HepG2 (cell line): Measurements from ENCODE around the gene MLN. TPM values are rescaled to one million over a fixed set of nuclear protein-coding genes. Genes with fewer than 3 reads are reported as not detected.

Experiments
- CBX2 ChIP-seq, 2 experiments: fragments of 200-600 bp in 1 of 2; sonication (generic); formaldehyde crosslinking in 1 of 2; IDR thresholded peaks; 2 replicates each; pipeline versions ENCODE4 v1.7.0 to v1.8.1; 2018 to 2022; ENCODE audit warnings: low read depth in 2 of 2, low read length in 1 of 2, mild to moderate bottlenecking in 1 of 2, missing genetic modification reagents in 1 of 2
- NR1H2 ChIP-seq: sonication (generic); formaldehyde crosslinking; IDR thresholded peaks from 2 replicates; pipeline ENCODE4 v1.8.1; 2022; ENCODE audit warnings: low read depth, missing genetic modification reagents, borderline replicate concordance
- PRMT3 ChIP-seq: sonication (generic); formaldehyde crosslinking; IDR thresholded peaks from 2 replicates; pipeline ENCODE4 v1.8.1; 2022; ENCODE audit warnings: low read depth, mild to moderate bottlenecking, moderate library complexity, missing genetic modification reagents, borderline replicate concordance
- ZHX2 ChIP-seq, 2 experiments: sonication (generic) in 1 of 2; formaldehyde crosslinking in 1 of 2; IDR thresholded peaks; 2 replicates each; pipeline versions ENCODE4 v1.6.1 to v1.9.0; 2014 to 2022; ENCODE audit warnings: antibody characterized with exemption in 1 of 2, borderline replicate concordance in 1 of 2, inconsistent platforms in 1 of 2, low read depth in 1 of 2, missing genetic modification reagents in 1 of 2
- ZNF3 ChIP-seq: IDR thresholded peaks from 2 replicates; pipeline ENCODE4 v1.7.0; 2017; ENCODE audit warnings: inconsistent platforms
- ZNF34 ChIP-seq: sonication (generic); formaldehyde crosslinking; IDR thresholded peaks from 2 replicates; pipeline ENCODE4 v1.4.0; 2020; ENCODE audit warnings: mild to moderate bottlenecking, missing genetic modification reagents, borderline replicate concordance
- ZNF501 ChIP-seq: sonication (generic); formaldehyde crosslinking; IDR thresholded peaks from 2 replicates; pipeline ENCODE4 v1.5.1; 2020; ENCODE audit warnings: mild to moderate bottlenecking, moderate library complexity, missing genetic modification reagents
- ZNF510 ChIP-seq: sonication (generic); formaldehyde crosslinking; IDR thresholded peaks from 2 replicates; pipeline ENCODE4 v1.4.0; 2020; ENCODE audit warnings: low read depth, mild to moderate bottlenecking, missing genetic modification reagents
- ZNF629 ChIP-seq: sonication (generic); formaldehyde crosslinking; conservative IDR thresholded peaks from 2 replicates; pipeline ENCODE4 v1.5.0; 2020; ENCODE audit warnings: missing genetic modification reagents
- polyA plus RNA-seq, 8 experiments: library from polyadenylated mRNA; depleted of rRNA in 3 of 8; stranded (reverse) in 7 of 8; unstranded in 1 of 8; fragments of >200 nt; fragmentation: Illumina TruSeq in 4 of 8; extraction: Trizol in 4 of 8; gene quantifications; 2 replicates each; pipeline versions ENCODE4 v1.2.1 to v1.2.3, GENCODE V29; 2011 to 2016; ENCODE audit warnings: low read depth in 4 of 8, missing spikeins in 1 of 8, mixed read lengths in 1 of 8; ENCODE audit not compliant: insufficient read depth in 1 of 8
- total RNA-seq, 5 experiments: library from RNA; depleted of rRNA; stranded (reverse); fragments of >200 nt; fragmentation: Illumina TruSeq; extraction: Trizol; gene quantifications; 2 replicates each; pipeline ENCODE4 v1.2.3, GENCODE V29; 2016; ENCODE audit warnings: low read depth in 1 of 5
- TF ChIP-seq, protein P1 (sequence below): sonication (generic); formaldehyde crosslinking; IDR thresholded peaks from 2 replicates; pipeline ENCODE4 v1.4.0; 2020; ENCODE audit warnings: mild to moderate bottlenecking, missing genetic modification reagents, borderline replicate concordance
- TF ChIP-seq, protein P2 (sequence below), 2 experiments: IDR thresholded peaks; 2 replicates each; pipeline ENCODE4 v1.6.1; 2011 to 2012; ENCODE audit warnings: low read length in 2 of 2, borderline replicate concordance in 1 of 2, low read depth in 1 of 2, mild to moderate bottlenecking in 1 of 2, moderate library complexity in 1 of 2
- TF ChIP-seq, protein P3 (sequence below): sonication (generic); formaldehyde crosslinking; conservative IDR thresholded peaks from 2 replicates; pipeline ENCODE4 v1.8.1; 2023; ENCODE audit warnings: missing genetic modification reagents

Gene MLN
- total and polyA plus RNA-seq, 2 of the 13 experiments (the other 11 are each of a cell fraction or from before 2014, with no cell fraction given) = not detected

- TF ChIP-seq, protein P1, sequence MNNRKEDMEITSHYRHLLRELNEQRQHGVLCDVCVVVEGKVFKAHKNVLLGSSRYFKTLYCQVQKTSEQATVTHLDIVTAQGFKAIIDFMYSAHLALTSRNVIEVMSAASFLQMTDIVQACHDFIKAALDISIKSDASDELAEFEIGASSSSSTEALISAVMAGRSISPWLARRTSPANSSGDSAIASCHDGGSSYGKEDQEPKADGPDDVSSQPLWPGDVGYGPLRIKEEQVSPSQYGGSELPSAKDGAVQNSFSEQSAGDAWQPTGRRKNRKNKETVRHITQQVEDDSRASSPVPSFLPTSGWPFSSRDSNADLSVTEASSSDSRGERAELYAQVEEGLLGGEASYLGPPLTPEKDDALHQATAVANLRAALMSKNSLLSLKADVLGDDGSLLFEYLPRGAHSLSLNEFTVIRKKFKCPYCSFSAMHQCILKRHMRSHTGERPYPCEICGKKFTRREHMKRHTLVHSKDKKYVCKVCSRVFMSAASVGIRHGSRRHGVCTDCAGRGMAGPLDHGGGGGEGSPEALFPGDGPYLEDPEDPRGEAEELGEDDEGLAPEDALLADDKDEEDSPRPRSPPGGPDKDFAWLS = no peak
- TF ChIP-seq ZNF629 (CRISPR knock-in tag) (no peak), ZNF510 (CRISPR knock-in tag) (no peak), NR1H2 (no peak), ZNF501 (CRISPR knock-in tag) (no peak), ZHX2 (IDR thresholded peaks at IDR 0.05; ENCODE audit: low read depth) (no peak), ZHX2 (CRISPR knock-in tag; IDR thresholded peaks at IDR 0.05; ENCODE audit: borderline replicate concordance) (no peak), CBX2 (IDR thresholded peaks at IDR 0.05; ENCODE audit: low read depth, low read length) (no peak), CBX2 (CRISPR knock-in tag; IDR thresholded peaks at IDR 0.05; ENCODE audit: low read depth) (no peak), ZNF3 (CRISPR knock-in tag) (no peak), ZNF34 (CRISPR knock-in tag) (no peak), PRMT3 (CRISPR knock-in tag) (no peak)
- TF ChIP-seq, protein P2, sequence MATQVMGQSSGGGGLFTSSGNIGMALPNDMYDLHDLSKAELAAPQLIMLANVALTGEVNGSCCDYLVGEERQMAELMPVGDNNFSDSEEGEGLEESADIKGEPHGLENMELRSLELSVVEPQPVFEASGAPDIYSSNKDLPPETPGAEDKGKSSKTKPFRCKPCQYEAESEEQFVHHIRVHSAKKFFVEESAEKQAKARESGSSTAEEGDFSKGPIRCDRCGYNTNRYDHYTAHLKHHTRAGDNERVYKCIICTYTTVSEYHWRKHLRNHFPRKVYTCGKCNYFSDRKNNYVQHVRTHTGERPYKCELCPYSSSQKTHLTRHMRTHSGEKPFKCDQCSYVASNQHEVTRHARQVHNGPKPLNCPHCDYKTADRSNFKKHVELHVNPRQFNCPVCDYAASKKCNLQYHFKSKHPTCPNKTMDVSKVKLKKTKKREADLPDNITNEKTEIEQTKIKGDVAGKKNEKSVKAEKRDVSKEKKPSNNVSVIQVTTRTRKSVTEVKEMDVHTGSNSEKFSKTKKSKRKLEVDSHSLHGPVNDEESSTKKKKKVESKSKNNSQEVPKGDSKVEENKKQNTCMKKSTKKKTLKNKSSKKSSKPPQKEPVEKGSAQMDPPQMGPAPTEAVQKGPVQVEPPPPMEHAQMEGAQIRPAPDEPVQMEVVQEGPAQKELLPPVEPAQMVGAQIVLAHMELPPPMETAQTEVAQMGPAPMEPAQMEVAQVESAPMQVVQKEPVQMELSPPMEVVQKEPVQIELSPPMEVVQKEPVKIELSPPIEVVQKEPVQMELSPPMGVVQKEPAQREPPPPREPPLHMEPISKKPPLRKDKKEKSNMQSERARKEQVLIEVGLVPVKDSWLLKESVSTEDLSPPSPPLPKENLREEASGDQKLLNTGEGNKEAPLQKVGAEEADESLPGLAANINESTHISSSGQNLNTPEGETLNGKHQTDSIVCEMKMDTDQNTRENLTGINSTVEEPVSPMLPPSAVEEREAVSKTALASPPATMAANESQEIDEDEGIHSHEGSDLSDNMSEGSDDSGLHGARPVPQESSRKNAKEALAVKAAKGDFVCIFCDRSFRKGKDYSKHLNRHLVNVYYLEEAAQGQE (IDR thresholded peaks at IDR 0.05; ENCODE audit: borderline replicate concordance in 1 of 2, low read depth in 1 of 2, low read length in 2 of 2) = no peak
- TF ChIP-seq, protein P3, sequence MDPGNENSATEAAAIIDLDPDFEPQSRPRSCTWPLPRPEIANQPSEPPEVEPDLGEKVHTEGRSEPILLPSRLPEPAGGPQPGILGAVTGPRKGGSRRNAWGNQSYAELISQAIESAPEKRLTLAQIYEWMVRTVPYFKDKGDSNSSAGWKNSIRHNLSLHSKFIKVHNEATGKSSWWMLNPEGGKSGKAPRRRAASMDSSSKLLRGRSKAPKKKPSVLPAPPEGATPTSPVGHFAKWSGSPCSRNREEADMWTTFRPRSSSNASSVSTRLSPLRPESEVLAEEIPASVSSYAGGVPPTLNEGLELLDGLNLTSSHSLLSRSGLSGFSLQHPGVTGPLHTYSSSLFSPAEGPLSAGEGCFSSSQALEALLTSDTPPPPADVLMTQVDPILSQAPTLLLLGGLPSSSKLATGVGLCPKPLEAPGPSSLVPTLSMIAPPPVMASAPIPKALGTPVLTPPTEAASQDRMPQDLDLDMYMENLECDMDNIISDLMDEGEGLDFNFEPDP (CRISPR knock-in tag) = no peak
Measured at GRCh38 chr6:33822575-33823395, 19.0 kb upstream of the MLN start (continued).
